ENCODE results near the gene POLG. TPM values are rescaled to one million over a fixed set of nuclear protein-coding genes. Genes with fewer than 3 reads are reported as not detected.

Gene POLG
- total and polyA plus RNA-seq, 2 experiments from 2014 or later: 28.8 to 74.1 TPM

- Histone ChIP-seq H3K27me3 (ENCODE audit: insufficient read depth) (peaks cover 100% of the 10 kb centered on the region), H4K20me1 (replicated peaks; ENCODE audit: insufficient read depth) (peaks cover 25% of the 10 kb centered on the region), H3K4me2 (peak overlapping the region; percentile 64; the same call in 1 of the 2 replicates), H3K27ac (ENCODE audit: low read depth) (no peak overlapping the region), H3K36me3 (ENCODE audit: insufficient read depth) (no peaks in the 10 kb centered on the region; the same call in 1 of the 2 replicates), H3K4me3 (peak overlapping the region; percentile 40; the same call in 1 of the 2 replicates), H2AFZ (no peak overlapping the region), H3K9me2 (ENCODE audit: insufficient read depth) (no peaks in the 10 kb centered on the region), H3F3A (replicated peaks; ENCODE audit: low read depth) (peaks cover 15% of the 10 kb centered on the region; the same call in 1 of the 2 replicates), H3K4me1 (ENCODE audit: insufficient read depth) (peaks cover 25% of the 10 kb centered on the region; the same call in 1 of the 2 replicates), H3K79me2 (replicated peaks; ENCODE audit: insufficient read depth) (no peaks in the 10 kb centered on the region)
- Mint-ChIP-seq H3K36me3 (ENCODE audit: low read depth) (peaks cover 3% of the 10 kb centered on the region; the same call in 1 of the 3 replicates), H3K27ac (no peak overlapping the region), H3K27me3 (ENCODE audit: insufficient read depth, low read depth, poor library complexity) (peaks cover 97% of the 10 kb centered on the region), H3K4me1 (peaks cover 25% of the 10 kb centered on the region), H3K4me3 (no peak overlapping the region), H3K9me3 (peaks cover 8% of the 10 kb centered on the region; the same call in 2 of the 3 replicates)
- peak; percentile 74 for TF ChIP-seq CREB1 (CRISPR knock-in tag; IDR thresholded peaks at IDR 0.05; ENCODE audit: low read depth)
- no peak for TF ChIP-seq ZNF462 (CRISPR knock-in tag; IDR thresholded peaks at IDR 0.05)
- TF ChIP-seq EZH2phosphoT487 (IDR thresholded peaks at IDR 0.05; ENCODE audit: unreplicated experiment): peak; percentile 90
- peak; percentile 34 for TF ChIP-seq EZH2 (IDR thresholded peaks at IDR 0.05; ENCODE audit: low read depth, unreplicated experiment)
- TF ChIP-seq REST (IDR thresholded peaks at IDR 0.05; ENCODE audit: unreplicated experiment): peak; percentile 11
- TF ChIP-seq POLR2AphosphoS5 (IDR thresholded peaks at IDR 0.05; ENCODE audit: low read depth): no peak
- ATAC-seq (peak; percentile 2), DNase-seq (ENCODE audit: low spot score) (peak; percentile 35)
Measured at GRCh38 chr15:89362203-89363101, 27.8 kb upstream of the POLG start.

Measured in GM23338 (cell line).